Esophagus squamous epithelium (tissue), 4 donors: ENCODE results near the gene PRPF40A.

Experiments used
- CTCF ChIP-seq, 6 experiments: fragments of 450-650 bp in 4 of 6; fragments of 200-600 bp in 2 of 6; sonication (generic) in 2 of 6; IDR thresholded peaks; one replicate each; pipeline ENCODE4 v1.5.1; 2016 to 2019; ENCODE audit warnings: antibody characterized with exemption in 6 of 6, mild to moderate bottlenecking in 4 of 6, moderate library complexity in 4 of 6
- POLR2A ChIP-seq, 4 donors: fragments of 450-650 bp; IDR thresholded peaks; one replicate each; pipeline ENCODE4 v1.6.1; 2017; ENCODE audit warnings: antibody characterized with exemption in 4 of 4, mild to moderate bottlenecking in 4 of 4, moderate library complexity in 3 of 4

GRCh38 chr2:152623076-152623740 is 94.1 kb downstream of the PRPF40A start:
- no peak for TF ChIP-seq CTCF (IDR thresholded peaks at IDR 0.05)
- no peak for TF ChIP-seq POLR2A (IDR thresholded peaks at IDR 0.05)
